DND-41 (cell line): ENCODE results near the gene BRPF1.

ENCODE experiments used
- ATAC-seq: fragments of 200-7000 bp; cut with Tn5 transposase; 3 replicates; pipeline ENCODE4 v1.9.1; 2021; ENCODE audit warnings: low read depth; ENCODE audit not compliant: insufficient read depth
- DNase-seq: peaks from one replicate; pipeline ENCODE4 v3.0.0-alpha.2; 2020
- H2AFZ ChIP-seq: 2 replicates; pipeline ENCODE4 v1.6.0; 2012; ENCODE audit warnings: low read depth, low read length
- H3K27ac ChIP-seq: 2 replicates; pipeline ENCODE4 v1.5.1; 2012; ENCODE audit warnings: low read length, inconsistent platforms
- H3K27me3 ChIP-seq: fragments of 200-600 bp; sonication (generic); 2 replicates; pipeline ENCODE4 v1.6.0; 2012; ENCODE audit warnings: low read length, mild to moderate bottlenecking, inconsistent platforms; ENCODE audit not compliant: insufficient read depth, poor library complexity
- H3K36me3 ChIP-seq: 2 replicates; pipeline ENCODE4 v1.5.1; 2012; ENCODE audit warnings: low read length, inconsistent platforms; ENCODE audit not compliant: insufficient read depth
- H3K4me1 ChIP-seq: 2 replicates; pipeline ENCODE4 v1.5.1; 2012; ENCODE audit warnings: mild to moderate bottlenecking, low read length; ENCODE audit not compliant: insufficient read depth
- H3K4me2 ChIP-seq: 2 replicates; pipeline ENCODE4 v1.6.0; 2012; ENCODE audit warnings: mild to moderate bottlenecking, moderate library complexity, low read length, inconsistent platforms; ENCODE audit not compliant: insufficient read depth
- H3K4me3 ChIP-seq, 2 experiments: fragments of 200-600 bp in 1 of 2; shearing (Covaris generic) in 1 of 2; 2 replicates each; pipeline ENCODE4 v1.5.1; 2012 to 2016; ENCODE audit warnings: inconsistent platforms in 2 of 2, low read length in 2 of 2, mild to moderate bottlenecking in 2 of 2, low read depth in 1 of 2, moderate library complexity in 1 of 2
- H3K79me2 ChIP-seq: 2 replicates; pipeline ENCODE4 v1.6.0; 2012; ENCODE audit warnings: low read length, inconsistent platforms; ENCODE audit not compliant: insufficient read depth
- H3K9ac ChIP-seq: 2 replicates; pipeline ENCODE4 v1.6.0; 2012; ENCODE audit warnings: low read depth, mild to moderate bottlenecking, inconsistent platforms, low read length, moderate library complexity
- H3K9me3 ChIP-seq: 2 replicates; pipeline ENCODE4 v1.5.1; 2012; ENCODE audit warnings: low read length, moderate library complexity, mild to moderate bottlenecking, inconsistent platforms; ENCODE audit not compliant: insufficient read depth, severe bottlenecking
- H4K20me1 ChIP-seq: 2 replicates; pipeline ENCODE4 v1.6.0; 2012; ENCODE audit warnings: low read length; ENCODE audit not compliant: insufficient read depth
- EZH2 ChIP-seq: IDR thresholded peaks from 3 replicates; pipeline ENCODE4 v1.6.1; 2012; ENCODE audit warnings: borderline replicate concordance, low read depth, mild to moderate bottlenecking, moderate library complexity, low read length, inconsistent platforms; ENCODE audit not compliant: severe bottlenecking
- TF ChIP-seq, protein P1 (sequence below): IDR thresholded peaks from 2 replicates; pipeline ENCODE4 v1.5.1; 2012; ENCODE audit warnings: borderline replicate concordance, low read length, moderate library complexity, mild to moderate bottlenecking; ENCODE audit not compliant: poor library complexity, severe bottlenecking; ENCODE audit errors: extremely low read depth

BRPF1 gene

GRCh38 chr3:9704347-9705322, 26.9 kb upstream of the BRPF1 start:
- Histone ChIP-seq H4K20me1 (no peaks in the 10 kb centered on the region), H3K4me1 (no peaks in the 10 kb centered on the region), H3K4me3 (no peak overlapping the region), H3K9me3 (no peaks in the 10 kb centered on the region), H3K79me2 (no peaks in the 10 kb centered on the region), H3K27me3 (no peaks in the 10 kb centered on the region), H3K36me3 (peaks cover 28% of the 10 kb centered on the region), H3K4me2 (no peak overlapping the region), H3K27ac (no peak overlapping the region), H2AFZ (no peak overlapping the region), H3K9ac (no peak overlapping the region)
- TF ChIP-seq EZH2 = no peak
- TF ChIP-seq, protein P1, sequence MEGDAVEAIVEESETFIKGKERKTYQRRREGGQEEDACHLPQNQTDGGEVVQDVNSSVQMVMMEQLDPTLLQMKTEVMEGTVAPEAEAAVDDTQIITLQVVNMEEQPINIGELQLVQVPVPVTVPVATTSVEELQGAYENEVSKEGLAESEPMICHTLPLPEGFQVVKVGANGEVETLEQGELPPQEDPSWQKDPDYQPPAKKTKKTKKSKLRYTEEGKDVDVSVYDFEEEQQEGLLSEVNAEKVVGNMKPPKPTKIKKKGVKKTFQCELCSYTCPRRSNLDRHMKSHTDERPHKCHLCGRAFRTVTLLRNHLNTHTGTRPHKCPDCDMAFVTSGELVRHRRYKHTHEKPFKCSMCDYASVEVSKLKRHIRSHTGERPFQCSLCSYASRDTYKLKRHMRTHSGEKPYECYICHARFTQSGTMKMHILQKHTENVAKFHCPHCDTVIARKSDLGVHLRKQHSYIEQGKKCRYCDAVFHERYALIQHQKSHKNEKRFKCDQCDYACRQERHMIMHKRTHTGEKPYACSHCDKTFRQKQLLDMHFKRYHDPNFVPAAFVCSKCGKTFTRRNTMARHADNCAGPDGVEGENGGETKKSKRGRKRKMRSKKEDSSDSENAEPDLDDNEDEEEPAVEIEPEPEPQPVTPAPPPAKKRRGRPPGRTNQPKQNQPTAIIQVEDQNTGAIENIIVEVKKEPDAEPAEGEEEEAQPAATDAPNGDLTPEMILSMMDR = no peak
- DNase-seq = no peak
- no peak for ATAC-seq

GRCh38 chr3:9710174-9710739, 21.3 kb upstream of the BRPF1 start:
- DNase-seq = no peak
- no peak for ATAC-seq
- Histone ChIP-seq H3K36me3 (no peaks in the 10 kb centered on the region), H3K4me2 (no peak overlapping the region), H3K27ac (no peak overlapping the region), H2AFZ (no peak overlapping the region), H3K9me3 (no peaks in the 10 kb centered on the region), H3K9ac (no peak overlapping the region), H3K4me3 (no peak overlapping the region), H4K20me1 (no peaks in the 10 kb centered on the region), H3K4me1 (no peaks in the 10 kb centered on the region), H3K79me2 (no peaks in the 10 kb centered on the region), H3K27me3 (no peaks in the 10 kb centered on the region)
- no peak for TF ChIP-seq EZH2
- TF ChIP-seq, protein P1 = no peak

- TF ChIP-seq, protein P1 = no peak
- TF ChIP-seq EZH2 = no peak
- Histone ChIP-seq H3K4me1 (no peaks in the 10 kb centered on the region), H3K4me2 (no peak overlapping the region), H3K4me3 (no peak overlapping the region), H4K20me1 (no peaks in the 10 kb centered on the region), H3K9me3 (no peaks in the 10 kb centered on the region), H3K27me3 (no peaks in the 10 kb centered on the region), H2AFZ (no peak overlapping the region), H3K27ac (no peak overlapping the region), H3K9ac (no peak overlapping the region), H3K36me3 (no peaks in the 10 kb centered on the region), H3K79me2 (no peaks in the 10 kb centered on the region)
- no peak for DNase-seq
- no peak for ATAC-seq
Measured at GRCh38 chr3:9712415-9712814, 19.1 kb upstream of the BRPF1 start.
